HCT116 (cell line): ENCODE results near the gene MBD1. TPM values are rescaled to one million over a fixed set of nuclear protein-coding genes. Genes with fewer than 3 reads are reported as not detected.

Source experiments
- ATAC-seq: fragments of 200-7000 bp; cut with Tn5 transposase; 2 replicates; pipeline ENCODE4 v1.9.1; 2020; ENCODE audit warnings: mild to moderate bottlenecking, moderate library complexity
- BruUV-seq: library from RNA; stranded (reverse); fragments of 400-500 nt; replicated peaks from 2 replicates; lab custom pipeline; 2021; lab: Mats Ljungman, UMichigan
- CTCF ChIA-PET: fragments of 300-600 bp; sonication (Branson Sonifier 250); formaldehyde crosslinking; loops from one replicate; lab custom pipeline; 2021; ENCODE audit warnings: antibody characterized with exemption; lab: Charles Lee
- POLR2A ChIA-PET: fragments of 300-600, 350-600 bp; sonication (Branson Sonifier 250); formaldehyde crosslinking; loops from one replicate; lab custom pipeline; 2021; ENCODE audit warnings: antibody characterized with exemption; lab: Charles Lee
- RAD21 ChIA-PET, 2 experiments: fragments of 300-600 bp; sonication (Branson Sonifier 250); formaldehyde crosslinking; loops; one replicate each; lab custom pipeline; 2023; ENCODE audit warnings: low total read pairs in 2 of 2; ENCODE audit not compliant: uncharacterized antibody in 2 of 2, unreplicated experiment in 2 of 2, low non-redundant PET in 1 of 2; lab: Charles Lee
- DNase-seq: peaks from one replicate; pipeline ENCODE4 v3.0.0-alpha.2; 2010; ENCODE audit warnings: low read depth, low spot score
- H2AFZ ChIP-seq: fragments of 200-600 bp; shearing (Covaris generic), sonication (generic); 2 replicates; pipeline ENCODE4 v1.6.1; 2017; ENCODE audit warnings: low read depth, mixed run types, mixed read lengths, antibody characterized with exemption, low read length; ENCODE audit not compliant: poor library complexity, severe bottlenecking
- H3K27ac ChIP-seq: 2 replicates; pipeline ENCODE4 v1.5.1; 2012; ENCODE audit warnings: low read depth, low read length
- H3K27me3 ChIP-seq: fragments of 200-600 bp; sonication (generic); 2 replicates; pipeline ENCODE4 v1.6.1; 2016; ENCODE audit warnings: mixed run types, low read length, mixed read lengths; ENCODE audit not compliant: insufficient read depth
- H3K36me3 ChIP-seq, 2 experiments: fragments of 200-500 bp in 1 of 2; fragments of 200-600 bp in 1 of 2; sonication (Bioruptor generic) in 1 of 2; sonication (generic) in 1 of 2; 2 replicates each; pipeline versions ENCODE4 v1.5.1 to v1.6.1; 2014 to 2016; ENCODE audit warnings: low read length in 2 of 2, inconsistent platforms in 1 of 2, mixed read lengths in 1 of 2, mixed run types in 1 of 2; ENCODE audit not compliant: insufficient read depth in 2 of 2, control insufficient read depth in 1 of 2
- H3K4me1 ChIP-seq, 2 experiments: fragments of 200-600 bp in 1 of 2; sonication (generic) in 1 of 2; 2 replicates each; pipeline versions ENCODE4 v1.5.1 to v1.6.1; 2012 to 2017; ENCODE audit warnings: low read length in 2 of 2, inconsistent platforms in 1 of 2, mild to moderate bottlenecking in 1 of 2, mixed read lengths in 1 of 2, mixed run types in 1 of 2, moderate library complexity in 1 of 2; ENCODE audit not compliant: insufficient read depth in 2 of 2, control insufficient read depth in 1 of 2
- H3K4me2 ChIP-seq: fragments of 200-600 bp; sonication (generic); 2 replicates; pipeline ENCODE4 v1.6.1; 2017; ENCODE audit warnings: mixed run types, low read length, mixed read lengths
- H3K4me3 ChIP-seq, 2 experiments: fragments of 200-600 bp in 1 of 2; sonication (generic) in 1 of 2; replicated peaks in 1 of 2; 2 replicates each; pipeline ENCODE4 v1.5.1; 2011 to 2016; ENCODE audit warnings: low read length in 2 of 2, control low read depth in 1 of 2, low read depth in 1 of 2, mild to moderate bottlenecking in 1 of 2, mixed read lengths in 1 of 2, mixed run types in 1 of 2
- H3K79me2 ChIP-seq: fragments of 200-600 bp; sonication (generic); 2 replicates; pipeline ENCODE4 v1.6.1; 2017; ENCODE audit warnings: mild to moderate bottlenecking, mixed run types, low read length, moderate library complexity, mixed read lengths; ENCODE audit not compliant: insufficient read depth
- H3K9ac ChIP-seq: fragments of 200-600 bp; sonication (generic); 2 replicates; pipeline ENCODE4 v1.6.1; 2016; ENCODE audit warnings: low read length, mixed read lengths
- H3K9me2 ChIP-seq: fragments of 200-600 bp; sonication (generic), shearing (Covaris generic); 2 replicates; pipeline ENCODE4 v1.6.1; 2017; ENCODE audit warnings: mixed run types, mild to moderate bottlenecking, moderate library complexity; ENCODE audit not compliant: insufficient read depth
- H3K9me3 ChIP-seq, 2 experiments: fragments of 200-500 bp in 1 of 2; fragments of 200-600 bp in 1 of 2; sonication (Bioruptor generic) in 1 of 2; sonication (generic) in 1 of 2; 2 replicates each; pipeline ENCODE4 v1.6.1; 2014 to 2017; ENCODE audit warnings: low read length in 2 of 2, mixed read lengths in 2 of 2, inconsistent platforms in 1 of 2, low read depth in 1 of 2, mild to moderate bottlenecking in 1 of 2, mixed run types in 1 of 2, moderate library complexity in 1 of 2; ENCODE audit not compliant: control insufficient read depth in 1 of 2, insufficient read depth in 1 of 2
- H4K20me1 ChIP-seq: fragments of 200-600 bp; sonication (generic), shearing (Covaris generic); 2 replicates; pipeline ENCODE4 v1.6.1; 2017; ENCODE audit warnings: mixed run types, mild to moderate bottlenecking, moderate library complexity; ENCODE audit not compliant: insufficient read depth
- ATF3 ChIP-seq: IDR thresholded peaks from 2 replicates; pipeline ENCODE4 v1.6.1; 2012
- ELF1 ChIP-seq: IDR thresholded peaks from 2 replicates; pipeline ENCODE4 v1.6.1; 2012; ENCODE audit warnings: low read depth, borderline replicate concordance
- EZH2 ChIP-seq: fragments of 200-600 bp; sonication (generic); IDR thresholded peaks from 2 replicates; pipeline ENCODE4 v1.6.1; 2017; ENCODE audit warnings: antibody characterized with exemption, mixed run types
- EZH2phosphoT487 ChIP-seq: fragments of 200-600 bp; IDR thresholded peaks from 2 replicates; pipeline ENCODE4 v1.6.1; 2018; ENCODE audit warnings: antibody characterized with exemption, borderline replicate concordance
- FOSL1 ChIP-seq: IDR thresholded peaks from 2 replicates; pipeline ENCODE4 v1.6.1; 2012; ENCODE audit warnings: low read depth
- JUND ChIP-seq: IDR thresholded peaks from 2 replicates; pipeline ENCODE4 v1.6.1; 2012
- POLR2A ChIP-seq: IDR thresholded peaks from 2 replicates; pipeline ENCODE4 v1.7.0; 2011; ENCODE audit warnings: borderline replicate concordance; ENCODE audit not compliant: insufficient read depth, insufficient read length; ENCODE audit errors: extremely low read depth
- POLR2AphosphoS5 ChIP-seq: IDR thresholded peaks from 2 replicates; pipeline ENCODE4 v1.6.1; 2011; ENCODE audit warnings: mild to moderate bottlenecking, low read depth, low read length, moderate library complexity
- SIN3A ChIP-seq: IDR thresholded peaks from 2 replicates; pipeline ENCODE4 v1.6.1; 2012; ENCODE audit warnings: low read depth
- SRF ChIP-seq: IDR thresholded peaks from 2 replicates; pipeline ENCODE4 v1.6.1; 2012; ENCODE audit warnings: low read depth
- ZFX ChIP-seq: fragments of 450-650 bp; IDR thresholded peaks from 2 replicates; pipeline ENCODE4 v1.6.1; 2017
- intact Hi-C: fragments of 100-400 bp; cut with micrococcal nuclease; formaldehyde crosslinking; loops from 2 replicates; pipeline ENCODE4 v1.10.0; 2022
- total RNA-seq: library from RNA; stranded (reverse); gene quantifications from one replicate; pipeline ENCODE4 v1.2.1, GENCODE V29; 2021; ENCODE audit not compliant: unreplicated experiment
- TF ChIP-seq, protein P1 (sequence below), 3 experiments: fragments of 200-600 bp in 1 of 3; sonication (generic) in 1 of 3; IDR thresholded peaks in 2 of 3; conservative IDR thresholded peaks in 1 of 3; 2 replicates each; pipeline ENCODE4 v1.5.1; 2012 to 2017; ENCODE audit warnings: low read depth in 2 of 3, low read length in 2 of 3, antibody characterized with exemption in 1 of 3, borderline replicate concordance in 1 of 3, control low read depth in 1 of 3, mild to moderate bottlenecking in 1 of 3, mixed read lengths in 1 of 3, mixed run types in 1 of 3, moderate library complexity in 1 of 3; ENCODE audit not compliant: insufficient read depth in 1 of 3
- TF ChIP-seq, protein P2 (sequence below): IDR thresholded peaks from 2 replicates; pipeline ENCODE4 v1.6.1; 2011; ENCODE audit warnings: mild to moderate bottlenecking, low read length, moderate library complexity; ENCODE audit not compliant: insufficient replicate concordance; ENCODE audit errors: extremely low read depth

Gene MBD1
- total RNA-seq, 1 experiment from 2014 or later = 63.9 TPM

- no peak for TF ChIP-seq ZFX
These were observed 17.3 kb upstream of the MBD1 start (continued) for GRCh38 chr18:50298443-50299284.

- no peak overlapping the region for H3K4me2 ChIP-seq
- no peak overlapping the region for H3K27ac ChIP-seq
- no peaks in the 10 kb centered on the region for H3K27me3 ChIP-seq
- BruUV-seq = no TSS peak
- no peaks in the 10 kb centered on the region for H3K9me2 ChIP-seq
- no peak for ATAC-seq
- intact Hi-C loops = no loop called here
- no peaks in the 10 kb centered on the region for H3K4me1 ChIP-seq
- no peak for DNase-seq
- ChIA-PET RAD21 (no interaction called here), POLR2A (no interaction called here), CTCF (no interaction called here)
- H3K9ac ChIP-seq = no peak overlapping the region
- H3K36me3 ChIP-seq = no peaks in the 10 kb centered on the region
- no peaks in the 10 kb centered on the region; a peak in 1 of 4 replicates for H3K9me3 ChIP-seq
- TF ChIP-seq JUND (no peak), SIN3A (no peak), EZH2 (no peak), POLR2AphosphoS5 (no peak), SRF (no peak)
- no peak overlapping the region for H3K4me3 ChIP-seq
- H2AFZ ChIP-seq = no peak overlapping the region
- H4K20me1 ChIP-seq = no peaks in the 10 kb centered on the region
- H3K79me2 ChIP-seq = no peaks in the 10 kb centered on the region
These were observed 16.5 kb upstream of the MBD1 start for GRCh38 chr18:50297621-50298442.

- no peaks in the 10 kb centered on the region; a peak in 1 of 4 replicates for H3K4me1 ChIP-seq
- H3K4me2 ChIP-seq = no peak overlapping the region
- ATAC-seq (no peak), DNase-seq (no peak)
- ChIA-PET RAD21 (no interaction called here), CTCF (no interaction called here), POLR2A (no interaction called here)
- H3K79me2 ChIP-seq = no peaks in the 10 kb centered on the region
- H3K9me2 ChIP-seq = no peaks in the 10 kb centered on the region
- H3K9ac ChIP-seq = no peak overlapping the region
- no peaks in the 10 kb centered on the region for H3K36me3 ChIP-seq
- no peak overlapping the region for H3K27ac ChIP-seq
- no peak overlapping the region for H3K4me3 ChIP-seq
- no peak overlapping the region for H2AFZ ChIP-seq
- intact Hi-C loops = no loop called here
- H4K20me1 ChIP-seq = no peaks in the 10 kb centered on the region
- H3K27me3 ChIP-seq = no peaks in the 10 kb centered on the region
- no peaks in the 10 kb centered on the region; a peak in 1 of 4 replicates for H3K9me3 ChIP-seq
- BruUV-seq = no TSS peak
- TF ChIP-seq SIN3A (no peak), ELF1 (no peak), POLR2A (no peak), EZH2phosphoT487 (no peak), ATF3 (no peak), FOSL1 (no peak), EZH2 (no peak)
- TF ChIP-seq, protein P1, sequence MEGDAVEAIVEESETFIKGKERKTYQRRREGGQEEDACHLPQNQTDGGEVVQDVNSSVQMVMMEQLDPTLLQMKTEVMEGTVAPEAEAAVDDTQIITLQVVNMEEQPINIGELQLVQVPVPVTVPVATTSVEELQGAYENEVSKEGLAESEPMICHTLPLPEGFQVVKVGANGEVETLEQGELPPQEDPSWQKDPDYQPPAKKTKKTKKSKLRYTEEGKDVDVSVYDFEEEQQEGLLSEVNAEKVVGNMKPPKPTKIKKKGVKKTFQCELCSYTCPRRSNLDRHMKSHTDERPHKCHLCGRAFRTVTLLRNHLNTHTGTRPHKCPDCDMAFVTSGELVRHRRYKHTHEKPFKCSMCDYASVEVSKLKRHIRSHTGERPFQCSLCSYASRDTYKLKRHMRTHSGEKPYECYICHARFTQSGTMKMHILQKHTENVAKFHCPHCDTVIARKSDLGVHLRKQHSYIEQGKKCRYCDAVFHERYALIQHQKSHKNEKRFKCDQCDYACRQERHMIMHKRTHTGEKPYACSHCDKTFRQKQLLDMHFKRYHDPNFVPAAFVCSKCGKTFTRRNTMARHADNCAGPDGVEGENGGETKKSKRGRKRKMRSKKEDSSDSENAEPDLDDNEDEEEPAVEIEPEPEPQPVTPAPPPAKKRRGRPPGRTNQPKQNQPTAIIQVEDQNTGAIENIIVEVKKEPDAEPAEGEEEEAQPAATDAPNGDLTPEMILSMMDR (IDR thresholded peaks at IDR 0.05 in 2 of 3, conservative IDR thresholded peaks at IDR 0.05 in 1 of 3; ENCODE audit: borderline replicate concordance in 1 of 3, insufficient read depth in 1 of 3, low read depth in 2 of 3, low read length in 2 of 3) = no peak
- TF ChIP-seq, protein P2, sequence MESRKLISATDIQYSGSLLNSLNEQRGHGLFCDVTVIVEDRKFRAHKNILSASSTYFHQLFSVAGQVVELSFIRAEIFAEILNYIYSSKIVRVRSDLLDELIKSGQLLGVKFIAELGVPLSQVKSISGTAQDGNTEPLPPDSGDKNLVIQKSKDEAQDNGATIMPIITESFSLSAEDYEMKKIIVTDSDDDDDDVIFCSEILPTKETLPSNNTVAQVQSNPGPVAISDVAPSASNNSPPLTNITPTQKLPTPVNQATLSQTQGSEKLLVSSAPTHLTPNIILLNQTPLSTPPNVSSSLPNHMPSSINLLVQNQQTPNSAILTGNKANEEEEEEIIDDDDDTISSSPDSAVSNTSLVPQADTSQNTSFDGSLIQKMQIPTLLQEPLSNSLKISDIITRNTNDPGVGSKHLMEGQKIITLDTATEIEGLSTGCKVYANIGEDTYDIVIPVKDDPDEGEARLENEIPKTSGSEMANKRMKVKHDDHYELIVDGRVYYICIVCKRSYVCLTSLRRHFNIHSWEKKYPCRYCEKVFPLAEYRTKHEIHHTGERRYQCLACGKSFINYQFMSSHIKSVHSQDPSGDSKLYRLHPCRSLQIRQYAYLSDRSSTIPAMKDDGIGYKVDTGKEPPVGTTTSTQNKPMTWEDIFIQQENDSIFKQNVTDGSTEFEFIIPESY = no peak
These were observed 11.7 kb upstream of the MBD1 start for GRCh38 chr18:50293039-50293438.
